HG03565 (cell line): ENCODE data around the gene PDXDC1.
"Not testable (repeated sequence)": the region's sequence is repeated elsewhere in the genome, so short reads cannot be mapped to it uniquely, and the experiment has no call there.

Source experiments
- ATAC-seq: cut with Tn5 transposase; IDR thresholded peaks from one replicate; pipeline ENCODE4 v1.9.1; 2021; ENCODE audit warnings: mild to moderate bottlenecking, moderate library complexity; ENCODE audit not compliant: unreplicated experiment

Gene PDXDC1

GRCh38 chr16:14974656-14975417 lies at the start of gene PDXDC1:
Gene PDXDC1, plus strand, starts transcription at chr16:14975026. Its CDS starts 174 bp downstream, at chr16:14975200.
- ATAC-seq: peak; percentile 88

- not testable (repeated sequence) for ATAC-seq
Measured at GRCh38 chr16:14928064-14928714, 46.6 kb upstream of the PDXDC1 start.

- not testable (repeated sequence) for ATAC-seq
Measured at GRCh38 chr16:14929176-14929575, 45.6 kb upstream of the PDXDC1 start.

- ATAC-seq: not testable (repeated sequence)
Measured at GRCh38 chr16:14930246-14930645, 44.6 kb upstream of the PDXDC1 start.

DNA sequence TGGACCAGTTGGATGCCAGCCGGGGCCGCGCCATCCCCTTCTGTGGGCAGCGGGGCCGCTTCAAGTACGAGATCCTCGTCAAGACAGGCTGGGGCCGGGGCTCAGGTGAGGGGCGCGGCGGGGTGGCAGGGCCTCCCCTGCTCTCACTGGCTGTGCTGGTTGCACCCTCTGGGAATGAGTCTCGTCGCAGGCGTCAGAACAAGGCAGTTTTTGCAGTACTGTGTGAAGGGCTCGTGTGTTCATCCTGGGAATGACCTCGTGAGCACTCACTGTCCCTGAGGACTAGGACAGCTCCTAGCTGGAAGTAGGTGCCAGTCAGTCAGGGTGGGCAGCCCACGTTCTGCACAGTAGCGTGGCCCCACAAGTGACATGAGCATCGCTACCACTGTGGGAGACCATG lies 43.9 kb upstream of the PDXDC1 start:
- ATAC-seq: not testable (repeated sequence)

DNA sequence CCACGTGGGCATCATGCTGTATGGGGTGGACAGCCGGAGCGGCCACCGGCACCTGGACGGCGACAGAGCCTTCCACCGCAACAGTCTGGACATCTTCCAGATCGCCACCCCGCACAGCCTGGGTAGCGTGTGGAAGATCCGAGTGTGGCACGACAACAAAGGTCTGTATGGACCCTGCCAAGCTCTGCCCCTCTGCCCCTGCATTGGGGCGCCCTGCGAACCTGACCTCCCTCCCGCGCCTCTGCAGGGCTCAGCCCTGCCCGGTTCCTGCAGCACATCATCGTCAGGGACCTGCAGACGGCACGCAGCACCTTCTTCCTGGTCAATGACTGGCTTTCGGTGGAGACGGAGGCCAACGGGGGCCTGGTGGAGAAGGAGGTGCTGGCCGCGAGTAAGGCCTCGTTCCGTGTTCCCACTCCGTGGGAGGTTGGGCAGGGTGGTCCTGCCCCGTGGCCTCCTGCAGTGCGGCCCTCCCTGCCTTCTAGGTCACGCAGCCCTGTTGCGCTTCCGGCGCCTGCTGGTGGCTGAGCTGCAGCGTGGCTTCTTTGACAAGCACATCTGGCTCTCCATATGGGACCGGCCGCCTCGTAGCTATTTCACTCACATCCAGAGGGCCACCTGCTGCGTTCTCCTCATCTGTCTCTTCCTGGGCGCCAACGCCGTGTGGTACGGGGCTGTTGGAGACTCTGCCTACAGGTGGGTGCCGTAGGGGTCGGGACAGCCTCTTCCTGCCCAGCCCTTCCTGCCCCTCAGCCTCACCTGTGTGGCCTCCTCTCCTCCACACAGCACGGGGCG lies 42.0 kb upstream of the PDXDC1 start:
- ATAC-seq: not testable (repeated sequence)

GRCh38 chr16:14937143-14937542 lies 37.7 kb upstream of the PDXDC1 start, which contains the start of gene NPIPA1:
Gene NPIPA1, plus strand, starts transcription at chr16:14937443. Its CDS starts 0 bp downstream, at chr16:14937443.
- ATAC-seq: not testable (repeated sequence)

DNA sequence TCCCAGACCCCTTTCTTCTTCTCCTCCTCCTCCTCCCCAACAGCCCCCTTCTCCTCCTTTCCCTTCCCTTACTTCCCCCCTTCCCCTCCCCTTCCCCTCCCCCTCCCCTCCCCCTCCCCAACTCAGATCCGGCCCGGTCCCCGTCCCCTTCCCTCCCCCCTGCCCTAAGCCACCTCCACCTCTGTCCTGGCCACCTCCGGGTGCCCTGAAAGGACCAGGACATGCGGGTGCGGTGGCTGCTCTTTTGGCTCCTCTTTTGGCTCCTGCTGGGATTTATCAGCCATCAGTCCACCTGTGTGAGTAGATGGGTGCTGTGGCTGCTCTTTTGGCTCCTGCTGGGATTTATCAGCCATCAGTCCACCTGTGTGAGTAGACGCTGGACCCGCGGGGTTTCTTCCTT lies 36.8 kb upstream of the PDXDC1 start:
- not testable (repeated sequence) for ATAC-seq

GRCh38 chr16:14942686-14943085 lies 32.1 kb upstream of the PDXDC1 start:
- not testable (repeated sequence) for ATAC-seq

- no peak for ATAC-seq
Measured at GRCh38 chr16:14955546-14956231, 19.1 kb upstream of the PDXDC1 start.

DNA sequence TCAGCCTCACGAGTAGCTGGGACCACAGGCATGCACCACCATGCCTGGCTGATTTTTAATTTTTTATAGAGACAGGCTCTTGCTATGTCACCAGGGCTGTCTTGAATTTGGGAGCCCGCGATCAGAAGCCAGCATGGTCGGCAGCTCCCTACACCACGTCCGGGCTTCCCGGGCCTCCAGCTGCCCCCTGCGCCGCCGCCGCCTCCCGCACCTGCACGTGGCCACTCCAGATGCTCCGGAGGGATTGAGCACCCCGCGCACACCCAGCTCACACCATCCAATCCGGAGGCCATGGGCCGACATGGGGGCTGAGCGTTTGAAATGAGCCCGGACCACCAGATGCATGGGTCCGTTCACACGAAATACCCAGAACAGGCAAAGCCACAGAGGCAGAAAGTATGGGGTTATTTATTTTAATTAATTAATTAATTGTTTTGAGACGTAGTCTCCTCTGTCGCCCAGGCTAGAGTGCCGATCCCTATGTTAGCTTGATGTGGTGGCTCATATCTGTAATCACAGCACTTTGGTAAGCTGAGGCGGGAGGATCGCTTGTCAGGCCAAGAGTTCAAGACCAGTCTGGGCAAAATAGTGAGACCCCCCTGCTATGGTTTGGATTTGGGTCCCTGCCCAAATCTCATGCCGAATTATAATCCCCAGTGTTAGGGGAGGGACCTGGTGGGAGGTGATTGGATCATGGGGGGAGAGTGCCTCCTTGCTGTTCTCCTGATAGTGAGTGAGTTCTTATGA lies 17.1 kb upstream of the PDXDC1 start:
- no peak for ATAC-seq

DNA sequence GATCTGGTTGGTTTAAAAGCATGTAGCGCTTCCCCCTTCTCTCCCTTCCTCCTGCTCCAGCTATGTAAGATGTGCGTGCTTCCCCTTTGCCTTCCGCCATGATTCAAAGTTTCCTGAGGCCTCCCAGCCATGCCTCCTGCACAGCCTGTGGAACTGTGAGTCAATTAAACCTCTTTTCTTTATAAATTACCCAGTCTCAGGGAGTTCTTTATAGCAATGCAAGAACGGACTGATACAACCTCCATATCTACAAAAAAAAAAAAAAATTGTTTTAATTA lies 16.6 kb upstream of the PDXDC1 start:
- no peak for ATAC-seq

DNA sequence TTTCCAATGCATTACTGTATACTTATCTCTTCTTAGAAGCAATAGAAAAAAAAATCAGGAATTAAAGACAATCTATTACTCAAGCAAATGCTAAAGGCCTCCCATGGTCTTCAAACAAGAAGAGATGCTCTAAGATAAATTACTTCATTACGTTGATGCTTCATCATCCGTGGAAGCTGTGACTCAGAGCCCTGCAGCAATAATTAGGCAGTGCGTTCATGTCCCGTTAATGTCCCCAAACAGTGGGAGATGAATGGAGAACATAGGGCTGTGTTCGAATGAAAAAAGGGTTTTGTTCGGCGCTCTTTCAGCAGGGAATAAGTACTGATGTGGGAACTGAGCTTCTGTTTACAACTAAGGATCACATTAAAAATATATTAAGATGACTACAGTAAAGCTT lies 15.9 kb upstream of the PDXDC1 start:
- ATAC-seq: no peak

DNA sequence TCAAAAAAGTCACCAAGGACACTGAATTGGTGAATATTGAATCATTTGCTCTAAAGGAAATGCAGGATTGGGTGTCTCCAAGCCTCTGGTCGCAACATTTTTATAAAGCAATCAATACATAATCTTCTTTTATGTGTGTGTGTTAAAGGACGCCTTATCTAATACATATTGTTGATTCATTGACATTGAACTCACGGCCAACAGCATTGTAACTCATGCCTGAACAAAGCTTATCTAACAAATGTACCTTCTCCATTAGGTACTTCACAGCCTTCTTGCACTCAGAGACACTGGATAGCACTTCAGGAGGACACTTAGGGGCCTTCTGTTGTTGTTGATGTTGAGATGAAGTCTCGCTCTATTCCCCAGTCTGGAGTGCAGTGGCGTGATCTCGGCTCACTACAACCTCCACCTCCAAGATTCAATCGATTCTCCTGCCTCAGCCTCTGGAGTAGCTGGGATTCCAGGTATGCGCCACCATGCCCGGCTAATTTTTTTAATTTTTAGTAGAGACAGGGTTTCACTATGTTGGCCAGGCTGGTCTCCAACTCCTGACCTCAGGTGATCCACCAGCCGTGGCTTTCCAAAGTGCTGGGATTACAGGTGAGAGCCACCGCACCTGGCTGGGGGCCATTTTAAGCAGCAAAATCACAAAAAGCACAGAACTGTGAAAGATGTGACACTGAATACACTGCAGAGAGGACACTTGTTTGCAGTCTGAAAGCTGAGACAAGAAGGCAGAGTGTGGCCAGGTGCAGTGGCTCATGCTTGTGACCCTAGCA lies 13.2 kb upstream of the PDXDC1 start:
- no peak for ATAC-seq

DNA sequence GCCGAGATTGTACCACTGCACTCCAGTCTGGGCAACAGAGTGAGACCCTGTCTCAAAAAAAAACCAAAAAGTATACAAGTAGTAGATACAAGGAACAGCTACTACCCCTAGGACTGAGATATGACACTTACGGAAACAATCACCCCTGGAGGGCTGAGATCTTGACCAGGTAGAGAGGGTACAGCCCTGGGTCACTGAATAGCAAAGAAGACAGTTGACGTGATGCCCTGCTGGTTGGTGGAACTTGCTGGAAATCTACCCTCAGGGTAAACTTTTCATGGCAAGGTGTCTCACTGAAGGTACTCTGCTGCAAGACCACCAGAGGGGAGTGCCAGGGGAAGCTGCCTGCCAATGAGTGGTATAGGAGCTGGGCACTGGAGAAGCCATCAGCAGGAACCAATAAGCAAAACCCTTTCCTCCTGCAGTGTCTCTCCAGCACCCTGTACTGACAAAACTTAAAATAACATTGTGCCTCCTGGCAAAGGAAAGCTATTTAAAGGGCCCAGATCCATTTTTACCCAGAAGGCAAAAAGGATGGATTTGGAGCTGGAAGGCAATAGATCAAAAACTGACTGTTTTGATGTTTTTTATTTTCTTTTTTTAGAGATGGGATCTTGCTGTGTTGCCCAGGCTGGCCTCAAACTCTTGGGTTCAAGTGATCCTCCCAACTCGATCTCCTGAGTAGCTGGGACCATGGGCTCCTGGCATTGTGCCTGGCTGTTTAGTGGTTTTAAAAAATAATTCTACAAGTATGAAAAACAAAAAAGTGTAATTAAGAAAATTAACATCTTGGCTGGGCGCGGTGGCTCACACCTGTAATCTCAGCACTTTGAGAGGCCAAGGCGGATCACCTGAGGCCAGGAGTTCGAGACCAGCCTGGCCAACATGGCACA lies 11.3 kb upstream of the PDXDC1 start:
- ATAC-seq: no peak

- no peak for ATAC-seq
Measured at GRCh38 chr16:14965328-14965727, 9.5 kb upstream of the PDXDC1 start.

DNA sequence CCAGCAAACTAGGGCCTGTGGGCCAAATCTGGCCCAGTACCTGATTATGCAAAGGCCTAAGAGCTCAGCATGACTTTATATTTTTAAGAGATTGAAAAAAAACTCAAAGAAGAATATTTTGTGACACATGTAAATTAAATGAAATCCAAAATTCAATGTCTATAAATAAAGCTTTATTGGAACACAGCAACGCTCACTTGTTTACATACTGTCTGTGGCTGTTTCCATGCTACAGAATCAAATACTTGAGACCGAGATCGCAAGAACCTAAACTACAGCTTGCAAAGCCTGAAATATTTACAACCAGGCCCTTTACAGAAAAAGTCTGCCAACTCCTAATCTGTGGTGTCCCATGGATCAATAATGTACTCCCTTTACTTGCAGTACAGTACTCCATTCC lies 5.0 kb upstream of the PDXDC1 start:
- ATAC-seq: not testable (repeated sequence)

DNA sequence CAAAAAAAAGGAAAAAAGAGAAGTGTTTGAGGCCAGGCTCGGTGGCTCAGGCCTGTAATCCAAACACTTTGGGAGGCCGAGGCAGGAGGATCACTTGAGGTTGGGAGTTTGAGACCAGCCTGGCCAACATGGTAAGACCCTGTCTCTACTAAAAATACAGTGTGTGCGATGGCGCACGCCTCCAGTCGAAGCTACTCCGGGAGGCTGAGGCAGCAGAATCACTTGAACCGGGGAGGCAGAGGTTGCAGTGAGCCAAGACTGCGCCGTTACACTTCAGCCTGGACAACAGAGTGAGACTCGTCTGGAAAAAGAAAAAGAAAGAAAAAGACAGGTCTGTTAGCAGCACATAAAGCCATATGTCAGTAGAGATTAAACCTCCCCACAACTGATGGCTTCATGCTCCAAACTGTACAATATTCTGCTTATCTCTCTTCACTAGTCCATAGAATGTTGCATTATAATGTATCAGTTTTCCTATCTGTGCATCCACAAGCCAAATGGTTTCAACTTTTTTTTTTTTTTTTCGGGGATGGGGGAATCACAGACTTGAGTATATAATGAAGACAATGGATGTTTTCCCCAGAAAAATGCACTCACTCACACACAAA lies 3.1 kb upstream of the PDXDC1 start:
- not testable (repeated sequence) for ATAC-seq
